ENCODE results near the gene TMEM181.

TMEM181 gene

GRCh38 chr6:158619922-158620801 is 60.3 kb downstream of the TMEM181 start:
- no peaks in the 10 kb centered on the region for H3K9me3 ChIP-seq (ENCODE audit: insufficient read depth, low read length)
- H3K36me3 ChIP-seq (ENCODE audit: insufficient read depth, insufficient read length, low read length), result peaks cover 46% of the 10 kb centered on the region
- H3K27me3 ChIP-seq (ENCODE audit: insufficient read depth, insufficient read length), result no peaks in the 10 kb centered on the region
- no peak for DNase-seq (ENCODE audit: low read depth, low spot score)
- H3K9ac ChIP-seq (ENCODE audit: insufficient read length, low read depth), result no peak overlapping the region
- TF ChIP-seq ZNF274 (IDR thresholded peaks at IDR 0.05; ENCODE audit: low read depth, low read length) (no peak), SUZ12 (IDR thresholded peaks at IDR 0.05; ENCODE audit: extremely low read depth, insufficient read depth, insufficient read length) (no peak), YY1 (IDR thresholded peaks at IDR 0.05; ENCODE audit: insufficient read depth, insufficient read length) (no peak)
- H3K4me3 ChIP-seq (ENCODE audit: insufficient read length, low read depth), result no peak overlapping the region
- no peaks in the 10 kb centered on the region for H3K4me1 ChIP-seq (ENCODE audit: insufficient read depth, insufficient read length)

GRCh38 chr6:158620963-158621693 is 61.2 kb downstream of the TMEM181 start:
- DNase-seq (ENCODE audit: low read depth, low spot score), result no peak
- H3K36me3 ChIP-seq (ENCODE audit: insufficient read depth, insufficient read length, low read length), result peaks cover 56% of the 10 kb centered on the region
- H3K9ac ChIP-seq (ENCODE audit: insufficient read length, low read depth), result no peak overlapping the region

GRCh38 chr6:158621694-158622544 is 62.0 kb downstream of the TMEM181 start:
- Histone ChIP-seq H3K36me3 (ENCODE audit: insufficient read depth, insufficient read length, low read length) (peaks cover 64% of the 10 kb centered on the region), H3K27me3 (ENCODE audit: insufficient read depth, insufficient read length) (no peaks in the 10 kb centered on the region), H3K9ac (ENCODE audit: insufficient read length, low read depth) (no peak overlapping the region), H3K4me1 (ENCODE audit: insufficient read depth, insufficient read length) (no peaks in the 10 kb centered on the region), H3K4me3 (ENCODE audit: insufficient read length, low read depth) (no peak overlapping the region), H3K9me3 (ENCODE audit: insufficient read depth, low read length) (no peaks in the 10 kb centered on the region)
- no peak for TF ChIP-seq YY1 (IDR thresholded peaks at IDR 0.05; ENCODE audit: insufficient read depth, insufficient read length)
- no peak for TF ChIP-seq ZNF274 (IDR thresholded peaks at IDR 0.05; ENCODE audit: low read depth, low read length)
- no peak for TF ChIP-seq SUZ12 (IDR thresholded peaks at IDR 0.05; ENCODE audit: extremely low read depth, insufficient read depth, insufficient read length)
- no peak for DNase-seq (ENCODE audit: low read depth, low spot score)

More at GRCh38 chr6:158620963-158621693, 61.2 kb downstream of the TMEM181 start:
- no peaks in the 10 kb centered on the region for H3K9me3 ChIP-seq (ENCODE audit: insufficient read depth, low read length)
- H3K27me3 ChIP-seq (ENCODE audit: insufficient read depth, insufficient read length), result no peaks in the 10 kb centered on the region
- no peak for TF ChIP-seq SUZ12 (IDR thresholded peaks at IDR 0.05; ENCODE audit: extremely low read depth, insufficient read depth, insufficient read length)
- no peak for TF ChIP-seq ZNF274 (IDR thresholded peaks at IDR 0.05; ENCODE audit: low read depth, low read length)
- no peak for TF ChIP-seq YY1 (IDR thresholded peaks at IDR 0.05; ENCODE audit: insufficient read depth, insufficient read length)
- H3K4me3 ChIP-seq (ENCODE audit: insufficient read length, low read depth), result no peak overlapping the region
- H3K4me1 ChIP-seq (ENCODE audit: insufficient read depth, insufficient read length), result no peaks in the 10 kb centered on the region

GRCh38 chr6:158622545-158623190 is 62.8 kb downstream of the TMEM181 start:
- TF ChIP-seq YY1 (IDR thresholded peaks at IDR 0.05; ENCODE audit: insufficient read depth, insufficient read length), result no peak
- no peak for TF ChIP-seq ZNF274 (IDR thresholded peaks at IDR 0.05; ENCODE audit: low read depth, low read length)
- no peak for TF ChIP-seq SUZ12 (IDR thresholded peaks at IDR 0.05; ENCODE audit: extremely low read depth, insufficient read depth, insufficient read length)
- no peaks in the 10 kb centered on the region for H3K9me3 ChIP-seq (ENCODE audit: insufficient read depth, low read length)
- DNase-seq (ENCODE audit: low read depth, low spot score), result no peak
- H3K4me1 ChIP-seq (ENCODE audit: insufficient read depth, insufficient read length), result peaks cover 3% of the 10 kb centered on the region
- no peak overlapping the region for H3K4me3 ChIP-seq (ENCODE audit: insufficient read length, low read depth)
- H3K27me3 ChIP-seq (ENCODE audit: insufficient read depth, insufficient read length), result no peaks in the 10 kb centered on the region
- H3K36me3 ChIP-seq (ENCODE audit: insufficient read depth, insufficient read length, low read length), result peaks cover 71% of the 10 kb centered on the region
- H3K9ac ChIP-seq (ENCODE audit: insufficient read length, low read depth), result no peak overlapping the region

- Histone ChIP-seq H3K9ac (ENCODE audit: insufficient read length, low read depth) (no peak overlapping the region), H3K27me3 (ENCODE audit: insufficient read depth, insufficient read length) (no peaks in the 10 kb centered on the region), H3K36me3 (ENCODE audit: insufficient read depth, insufficient read length, low read length) (peaks cover 91% of the 10 kb centered on the region), H3K4me3 (ENCODE audit: insufficient read length, low read depth) (no peak overlapping the region), H3K4me1 (ENCODE audit: insufficient read depth, insufficient read length) (peaks cover 9% of the 10 kb centered on the region), H3K9me3 (ENCODE audit: insufficient read depth, low read length) (no peaks in the 10 kb centered on the region)
- TF ChIP-seq SUZ12 (IDR thresholded peaks at IDR 0.05; ENCODE audit: extremely low read depth, insufficient read depth, insufficient read length) (no peak), YY1 (IDR thresholded peaks at IDR 0.05; ENCODE audit: insufficient read depth, insufficient read length) (no peak), ZNF274 (IDR thresholded peaks at IDR 0.05; ENCODE audit: low read depth, low read length) (no peak)
- DNase-seq (ENCODE audit: low read depth, low spot score), result no peak
These were observed 65.1 kb downstream of the TMEM181 start for GRCh38 chr6:158624684-158625682.

All from NT2/D1 (cell line).